Measurements from ENCODE around the gene GH1.
"Not testable (repeated sequence)": the region's sequence is repeated elsewhere in the genome, so short reads cannot be mapped to it uniquely, and the experiment has no call there.

GH1 gene

GRCh38 chr17:63918789-63919305, at the start of gene GH1:
TSS of gene GH1 (minus strand) at chr17:63918839. CDS start at chr17:63918776, 63 bp downstream.
- DNase-seq (ENCODE audit: low read depth) = not testable (repeated sequence)

GRCh38 chr17:63967953-63968352, 49.3 kb upstream of the GH1 start:
- DNase-seq (ENCODE audit: low read depth) = no peak

GRCh38 chr17:63966646-63967264, 48.1 kb upstream of the GH1 start:
- no peak for DNase-seq (ENCODE audit: low read depth)

GRCh38 chr17:63963123-63963522, 44.5 kb upstream of the GH1 start:
- no peak for DNase-seq (ENCODE audit: low read depth)

- DNase-seq (ENCODE audit: low read depth) = no peak
Measured at GRCh38 chr17:63962298-63962744, 43.7 kb upstream of the GH1 start.

- DNase-seq (ENCODE audit: low read depth) = peak; percentile 72
Measured at GRCh38 chr17:63961355-63962212, 42.9 kb upstream of the GH1 start.

- DNase-seq (ENCODE audit: low read depth) = no peak
Measured at GRCh38 chr17:63960430-63960829, 41.8 kb upstream of the GH1 start.

- DNase-seq (ENCODE audit: low read depth) = no peak
Measured at GRCh38 chr17:63960006-63960405, 41.4 kb upstream of the GH1 start.

- peak; percentile 76 for DNase-seq (ENCODE audit: low read depth)
Measured at GRCh38 chr17:63956296-63956920, 37.8 kb upstream of the GH1 start.

- DNase-seq (ENCODE audit: low read depth) = no peak
Measured at GRCh38 chr17:63955791-63956190, 37.2 kb upstream of the GH1 start.

- no peak for DNase-seq (ENCODE audit: low read depth)
Measured at GRCh38 chr17:63955232-63955631, 36.6 kb upstream of the GH1 start.

GRCh38 chr17:63954402-63955063, 35.9 kb upstream of the GH1 start:
- no peak for DNase-seq (ENCODE audit: low read depth)

- DNase-seq (ENCODE audit: low read depth) = no peak
Measured at GRCh38 chr17:63950940-63951907, 32.6 kb upstream of the GH1 start.

GRCh38 chr17:63949576-63950250, 31.1 kb upstream of the GH1 start:
- DNase-seq (ENCODE audit: low read depth) = no peak

GRCh38 chr17:63948521-63948920, 29.9 kb upstream of the GH1 start:
- DNase-seq (ENCODE audit: low read depth) = no peak

- no peak for DNase-seq (ENCODE audit: low read depth)
Measured at GRCh38 chr17:63947711-63948330, 29.2 kb upstream of the GH1 start.

- peak; percentile 7 for DNase-seq (ENCODE audit: low read depth)
Measured at GRCh38 chr17:63946440-63947363, 28.1 kb upstream of the GH1 start.

- no peak for DNase-seq (ENCODE audit: low read depth)
Measured at GRCh38 chr17:63945784-63946439, 27.3 kb upstream of the GH1 start.
